Esophagus muscularis mucosa (tissue), 4 donors: ENCODE results near the gene SND1.

ENCODE experiments used
- CTCF ChIP-seq, 3 experiments: fragments of 200-600 bp in 2 of 3; fragments of 450-650 bp in 1 of 3; sonication (generic) in 2 of 3; IDR thresholded peaks; one replicate each; pipeline ENCODE4 v1.5.1; 2017 to 2019; ENCODE audit warnings: antibody characterized with exemption in 3 of 3, mild to moderate bottlenecking in 2 of 3, moderate library complexity in 1 of 3
- EP300 ChIP-seq: sonication (generic); formaldehyde crosslinking; IDR thresholded peaks from one replicate; pipeline ENCODE4 v1.6.1; 2017; ENCODE audit warnings: antibody characterized with exemption
- POLR2A ChIP-seq: fragments of 450-650 bp; IDR thresholded peaks from one replicate; pipeline ENCODE4 v1.6.1; 2017; ENCODE audit warnings: antibody characterized with exemption, moderate library complexity, mild to moderate bottlenecking, low read depth
- POLR2AphosphoS5 ChIP-seq, 2 donors: sonication (generic); formaldehyde crosslinking; IDR thresholded peaks; one replicate each; pipeline ENCODE4 v1.6.1; 2017; ENCODE audit warnings: antibody characterized with exemption in 2 of 2

- no peak for TF ChIP-seq CTCF (IDR thresholded peaks at IDR 0.05)
- no peak for TF ChIP-seq POLR2A
- no peak for TF ChIP-seq POLR2AphosphoS5 (IDR thresholded peaks at IDR 0.05)
- no peak for TF ChIP-seq EP300
These were observed 56.2 kb downstream of the SND1 start for GRCh38 chr7:127708201-127708600.
